ENCODE data around the gene PAXX.

GRCh38 chr9:137002646-137003041 lies 10.4 kb downstream of the PAXX start:
- no peak for TF ChIP-seq CTCF (IDR thresholded peaks at IDR 0.05)
- no peak for TF ChIP-seq POLR2A (IDR thresholded peaks at IDR 0.05)
